ENCODE data around the gene FSTL4. TPM values are rescaled to one million over a fixed set of nuclear protein-coding genes. Genes with fewer than 3 reads are reported as not detected.

The FSTL4 gene
- total and polyA plus RNA-seq, 12 donors = 0.48 to 5.2 (median 2.3) TPM

GRCh38 chr5:133205649-133206048 lies 406.7 kb downstream of the FSTL4 start:
- Histone ChIP-seq H3K4me1 (replicated peaks in 1 of 2) (no peaks in the 10 kb centered on the region), H3K27me3 (no peaks in the 10 kb centered on the region), H3K4me3 (no peak overlapping the region), H3K36me3 (replicated peaks in 1 of 2) (no peaks in the 10 kb centered on the region), H3K27ac (no peak overlapping the region), H3K9me3 (replicated peaks in 1 of 3) (no peaks in the 10 kb centered on the region)
- TF ChIP-seq POLR2A (IDR thresholded peaks at IDR 0.05) = no peak
- TF ChIP-seq CTCF (IDR thresholded peaks at IDR 0.05) = no peak
- DNase-seq = no peak
- intact Hi-C loops (cut with DNase I) = no loop called here
- 76 to 83% (median 79%) methylated on average over 4 of the region's 4 CpGs for WGBS, 4 donors

GRCh38 chr5:133205204-133205603 lies 407.1 kb downstream of the FSTL4 start:
- WGBS, 4 donors = 42 to 72% (median 56%) methylated on average over 4 of the region's 4 CpGs
- Histone ChIP-seq H3K27ac (no peak overlapping the region), H3K4me3 (no peak overlapping the region), H3K9me3 (replicated peaks in 1 of 3) (no peaks in the 10 kb centered on the region), H3K27me3 (no peaks in the 10 kb centered on the region), H3K36me3 (replicated peaks in 1 of 2) (no peaks in the 10 kb centered on the region), H3K4me1 (replicated peaks in 1 of 2) (no peaks in the 10 kb centered on the region)
- no peak for DNase-seq
- intact Hi-C loops (cut with DNase I) = no loop called here
- TF ChIP-seq CTCF (IDR thresholded peaks at IDR 0.05) (no peak), POLR2A (IDR thresholded peaks at IDR 0.05) (no peak)

- WGBS, 4 donors = 78 to 87% (median 84%) methylated on average over 9 of the region's 9 CpGs
- no peak for DNase-seq
- Histone ChIP-seq H3K27me3 (no peaks in the 10 kb centered on the region), H3K4me3 (no peak overlapping the region), H3K4me1 (replicated peaks in 1 of 2) (no peaks in the 10 kb centered on the region), H3K9me3 (replicated peaks in 1 of 3) (no peaks in the 10 kb centered on the region), H3K36me3 (replicated peaks in 1 of 2) (no peaks in the 10 kb centered on the region), H3K27ac (no peak overlapping the region)
- TF ChIP-seq POLR2A (IDR thresholded peaks at IDR 0.05) = no peak
- no peak for TF ChIP-seq CTCF (IDR thresholded peaks at IDR 0.05)
- intact Hi-C loops (cut with DNase I) = no loop called here
Measured at GRCh38 chr5:133203317-133204305, 408.7 kb downstream of the FSTL4 start.

GRCh38 chr5:133202066-133202665 lies 410.2 kb downstream of the FSTL4 start:
- H3K27me3 ChIP-seq = no peaks in the 10 kb centered on the region
- H3K9me3 ChIP-seq (replicated peaks in 1 of 3) = no peaks in the 10 kb centered on the region
- WGBS, 4 donors = 91 to 97% (median 92%) methylated on average over 6 to 8 of the region's 8 CpGs
- intact Hi-C loops (cut with DNase I) = no loop called here
- no peaks in the 10 kb centered on the region for H3K4me1 ChIP-seq (replicated peaks in 1 of 2)
- no peak overlapping the region for H3K4me3 ChIP-seq
- TF ChIP-seq CTCF (IDR thresholded peaks at IDR 0.05) (no peak), POLR2A (IDR thresholded peaks at IDR 0.05) (no peak)
- H3K36me3 ChIP-seq (replicated peaks in 1 of 2) = no peaks in the 10 kb centered on the region
- no peak for DNase-seq
- H3K27ac ChIP-seq = no peak overlapping the region
